Measurements from ENCODE around the gene ALOX12.

The ALOX12 gene

DNA sequence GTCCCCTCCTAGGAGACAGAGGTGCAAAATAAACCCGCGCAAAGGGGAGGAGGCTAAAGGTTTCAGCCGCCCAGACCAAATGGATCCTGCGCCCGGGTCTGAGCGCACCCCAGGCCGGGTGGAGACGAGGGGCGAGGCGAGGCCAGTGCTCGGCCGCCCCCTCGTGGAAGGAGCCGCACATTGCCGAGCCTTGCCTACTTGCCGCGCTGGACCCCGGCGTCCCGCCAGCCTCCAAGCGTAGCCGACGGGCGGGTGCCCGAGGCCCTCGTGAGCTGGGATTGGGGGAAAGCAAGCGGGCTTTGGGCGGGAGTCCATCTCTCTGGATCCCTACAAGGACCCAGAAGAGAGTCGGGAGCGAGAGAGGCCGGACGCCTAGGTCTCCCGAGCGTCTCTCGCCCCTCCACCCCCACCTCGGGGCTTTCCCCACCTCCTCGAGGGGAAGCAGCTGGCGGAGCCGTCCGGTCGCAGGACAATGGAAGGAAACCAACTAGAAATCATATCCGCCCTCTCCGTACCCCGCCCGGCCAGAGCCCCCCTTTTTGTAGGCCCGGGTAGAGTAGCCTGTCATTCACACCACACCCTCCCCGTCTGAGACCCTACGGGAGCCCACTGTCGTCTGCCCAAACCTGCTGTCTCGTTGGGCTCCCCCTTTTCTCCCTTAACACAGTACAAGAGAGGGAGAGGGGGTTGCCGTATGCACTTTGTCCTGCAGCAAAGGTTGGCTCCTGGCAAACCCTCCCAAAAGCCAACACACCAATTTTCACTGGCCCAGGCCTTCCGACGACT, 26.3 kb downstream of the ALOX12 start:
- DNase-seq (ENCODE audit: low read depth in 1 of 2, low spot score in 1 of 2) = peak; percentile 69 to 77

- no peak for DNase-seq (ENCODE audit: low read depth in 1 of 2, low spot score in 1 of 2)
Measured at GRCh38 chr17:7022781-7023571, 27.1 kb downstream of the ALOX12 start, which contains the start of gene BCL6B. TSS of gene BCL6B (plus strand) at chr17:7023050. CDS start at chr17:7023672, 622 bp downstream.

GRCh38 chr17:7023576-7024401, 27.9 kb downstream of the ALOX12 start:
- DNase-seq (ENCODE audit: low read depth in 1 of 2, low spot score in 1 of 2) = peak; percentile 79 to 92

DNA sequence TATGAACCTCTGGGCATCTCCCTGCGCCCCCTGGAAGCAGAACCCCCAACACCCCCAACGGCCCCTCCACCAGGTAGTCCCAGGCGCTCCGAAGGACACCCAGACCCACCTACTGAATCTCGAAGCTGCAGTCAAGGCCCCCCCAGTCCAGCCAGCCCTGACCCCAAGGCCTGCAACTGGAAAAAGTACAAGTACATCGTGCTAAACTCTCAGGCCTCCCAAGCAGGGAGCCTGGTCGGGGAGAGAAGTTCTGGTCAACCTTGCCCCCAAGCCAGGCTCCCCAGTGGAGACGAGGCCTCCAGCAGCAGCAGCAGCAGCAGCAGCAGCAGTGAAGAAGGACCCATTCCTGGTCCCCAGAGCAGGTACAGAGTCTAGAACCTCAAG, 28.5 kb downstream of the ALOX12 start:
- DNase-seq (ENCODE audit: low read depth in 1 of 2, low spot score in 1 of 2) = no peak

GRCh38 chr17:7025245-7025644, 29.4 kb downstream of the ALOX12 start:
- DNase-seq (ENCODE audit: low read depth in 1 of 2, low spot score in 1 of 2) = no peak

GRCh38 chr17:7026471-7027115, 30.7 kb downstream of the ALOX12 start:
- DNase-seq (ENCODE audit: low read depth in 1 of 2, low spot score in 1 of 2) = no peak

DNA sequence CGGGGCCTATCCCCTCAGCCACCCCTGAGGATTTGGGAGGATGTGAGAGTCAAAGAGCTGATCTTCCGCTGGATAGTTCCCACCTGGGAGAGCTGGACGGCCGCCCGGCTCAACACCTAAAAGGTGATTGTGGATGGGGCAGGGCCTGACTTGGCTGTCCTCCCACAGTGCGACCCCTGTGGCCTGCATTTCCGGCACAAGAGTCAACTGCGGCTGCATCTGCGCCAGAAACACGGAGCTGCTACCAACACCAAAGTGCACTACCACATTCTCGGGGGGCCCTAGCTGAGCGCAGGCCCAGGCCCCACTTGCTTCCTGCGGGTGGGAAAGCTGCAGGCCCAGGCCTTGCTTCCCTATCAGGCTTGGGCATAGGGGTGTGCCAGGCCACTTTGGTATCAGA, 31.5 kb downstream of the ALOX12 start:
- DNase-seq (ENCODE audit: low read depth in 1 of 2, low spot score in 1 of 2) = no peak

DNA sequence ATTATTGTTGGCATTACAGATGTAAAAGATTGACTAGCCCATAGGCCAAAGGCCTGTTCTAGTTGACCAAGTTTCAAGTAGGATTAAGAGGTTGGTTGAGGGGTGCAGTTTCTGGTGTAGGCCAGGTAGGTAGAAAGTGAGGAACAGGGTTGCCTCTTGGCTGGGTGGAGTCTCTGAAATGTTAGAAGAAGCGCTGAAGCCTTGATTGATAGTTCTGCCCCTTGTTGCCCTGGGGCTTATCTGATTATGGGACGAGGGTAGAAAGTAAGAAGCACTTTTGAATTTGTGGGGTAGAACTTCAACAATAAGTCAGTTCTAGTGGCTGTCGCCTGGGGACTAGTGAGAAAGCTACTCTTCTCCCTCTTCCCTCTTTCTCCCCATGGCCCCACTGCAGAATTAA, 33.2 kb downstream of the ALOX12 start:
- no peak for DNase-seq (ENCODE audit: low read depth in 1 of 2, low spot score in 1 of 2)

DNA sequence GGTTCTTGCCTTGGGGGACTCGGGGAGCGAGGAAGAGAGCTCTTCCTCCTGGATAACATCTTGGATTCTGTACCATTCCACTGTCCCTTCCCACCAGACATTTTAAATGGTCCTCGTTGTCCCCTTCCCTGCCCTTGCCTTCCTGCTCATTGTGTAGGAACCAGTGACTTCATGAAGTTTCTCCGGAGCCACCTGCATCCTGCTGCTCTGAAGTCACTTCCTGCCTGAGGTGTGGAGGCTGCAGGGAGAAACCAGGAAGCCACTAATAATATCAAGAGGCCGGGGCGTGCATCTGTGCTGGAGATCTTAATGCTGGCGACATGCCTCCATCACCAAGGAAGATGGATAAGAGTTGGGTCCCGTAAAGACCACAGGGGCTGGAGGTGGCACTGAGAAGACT, 33.8 kb downstream of the ALOX12 start:
- no peak for DNase-seq (ENCODE audit: low read depth in 1 of 2, low spot score in 1 of 2)

GRCh38 chr17:7034955-7035590, 39.2 kb downstream of the ALOX12 start:
- DNase-seq (ENCODE audit: low read depth in 1 of 2, low spot score in 1 of 2) = no peak

DNA sequence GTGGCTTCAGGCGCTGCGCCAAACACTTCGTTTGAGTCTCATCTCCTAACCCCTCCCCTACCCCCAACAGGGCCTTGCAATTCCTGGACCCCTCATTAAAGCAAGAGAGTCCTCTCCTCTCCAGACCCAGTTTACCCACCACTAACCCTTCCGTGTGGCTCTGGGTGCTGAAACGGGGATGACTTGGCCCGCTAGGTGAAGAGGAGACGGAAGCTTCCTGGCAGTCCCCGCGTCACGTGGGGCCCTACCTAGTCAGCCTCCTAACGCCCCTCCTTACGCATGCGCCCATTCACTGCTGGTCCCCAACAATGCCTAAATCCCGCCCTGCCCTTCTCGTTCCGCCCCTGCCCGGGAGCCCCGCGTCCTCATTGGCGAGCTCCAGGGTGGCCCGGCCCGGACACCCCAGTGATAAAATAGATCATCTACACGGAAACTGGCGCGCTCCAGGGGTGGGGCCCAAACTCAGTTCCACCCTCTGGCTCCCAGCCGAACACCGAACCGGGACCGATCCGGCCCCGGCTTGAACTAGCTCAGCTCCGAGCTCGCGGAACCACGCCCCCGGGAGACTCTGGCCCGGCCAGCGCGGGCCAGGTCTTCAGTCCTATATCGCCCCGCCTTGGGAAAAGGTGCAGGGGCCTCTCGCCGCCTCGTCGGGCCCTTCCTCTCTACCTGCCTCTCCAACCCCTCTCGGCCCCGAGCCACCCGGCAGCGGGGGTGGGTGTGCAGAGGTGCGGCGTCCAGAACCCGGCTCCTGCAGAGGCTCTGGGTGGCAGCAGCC, 39.9 kb downstream of the ALOX12 start, which contains the start of gene SLC16A13:
TSS of gene SLC16A13 (plus strand) at position 425 of the 778 bp plus-strand sequence. CDS start 368 bp downstream, outside the sequence.
- peak; percentile 93 to 96 for DNase-seq (ENCODE audit: low read depth in 1 of 2, low spot score in 1 of 2)

- DNase-seq (ENCODE audit: low read depth in 1 of 2, low spot score in 1 of 2) = no peak
Measured at GRCh38 chr17:7038025-7038862, 42.4 kb downstream of the ALOX12 start.

- no peak for DNase-seq (ENCODE audit: low read depth in 1 of 2, low spot score in 1 of 2)
Measured at GRCh38 chr17:7039832-7040231, 44.0 kb downstream of the ALOX12 start.

DNA sequence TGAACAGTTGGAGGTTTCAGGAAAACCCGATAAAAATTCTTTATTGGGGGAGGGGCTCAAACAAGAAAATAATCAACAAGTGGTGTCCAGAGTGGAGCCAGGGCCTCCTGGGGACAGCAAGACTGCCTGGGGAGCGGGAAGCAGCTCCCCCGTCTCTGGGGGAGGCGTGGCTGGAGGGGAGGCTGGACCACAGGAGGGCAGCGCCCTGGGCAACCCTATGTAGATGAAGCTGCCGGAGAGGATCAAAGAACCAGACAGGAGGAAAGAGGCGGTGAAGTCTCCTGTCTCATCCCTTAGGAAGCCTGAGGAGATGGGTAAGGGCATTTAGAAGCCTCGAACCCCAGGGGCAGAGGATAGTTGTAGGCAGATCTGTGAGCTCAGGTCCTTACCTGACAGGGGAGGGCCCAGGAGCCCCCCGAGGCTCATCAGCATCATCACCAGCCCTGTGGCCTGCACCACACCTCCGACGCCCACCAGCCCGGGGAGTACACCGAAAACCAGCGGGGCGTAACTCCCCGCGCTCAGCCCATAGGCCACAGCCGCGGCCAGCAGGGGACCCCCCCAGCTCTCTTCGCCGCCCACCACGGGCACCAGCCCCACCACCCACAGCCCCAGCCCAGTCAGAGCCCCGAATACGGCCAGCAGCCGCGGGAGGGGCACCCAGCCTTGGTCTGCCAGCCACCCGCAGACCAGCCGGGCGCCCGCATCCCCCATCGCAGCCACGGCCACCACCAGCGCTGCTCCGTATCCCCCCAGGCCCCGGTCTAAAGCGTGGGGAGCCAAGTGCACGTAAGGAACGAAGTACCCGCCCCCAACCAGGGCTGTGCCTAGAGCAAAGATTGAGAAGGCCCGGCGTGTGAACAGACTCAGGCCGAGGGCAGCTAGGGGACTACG, 46.0 kb downstream of the ALOX12 start:
- DNase-seq (ENCODE audit: low read depth in 1 of 2, low spot score in 1 of 2) = no peak

DNA sequence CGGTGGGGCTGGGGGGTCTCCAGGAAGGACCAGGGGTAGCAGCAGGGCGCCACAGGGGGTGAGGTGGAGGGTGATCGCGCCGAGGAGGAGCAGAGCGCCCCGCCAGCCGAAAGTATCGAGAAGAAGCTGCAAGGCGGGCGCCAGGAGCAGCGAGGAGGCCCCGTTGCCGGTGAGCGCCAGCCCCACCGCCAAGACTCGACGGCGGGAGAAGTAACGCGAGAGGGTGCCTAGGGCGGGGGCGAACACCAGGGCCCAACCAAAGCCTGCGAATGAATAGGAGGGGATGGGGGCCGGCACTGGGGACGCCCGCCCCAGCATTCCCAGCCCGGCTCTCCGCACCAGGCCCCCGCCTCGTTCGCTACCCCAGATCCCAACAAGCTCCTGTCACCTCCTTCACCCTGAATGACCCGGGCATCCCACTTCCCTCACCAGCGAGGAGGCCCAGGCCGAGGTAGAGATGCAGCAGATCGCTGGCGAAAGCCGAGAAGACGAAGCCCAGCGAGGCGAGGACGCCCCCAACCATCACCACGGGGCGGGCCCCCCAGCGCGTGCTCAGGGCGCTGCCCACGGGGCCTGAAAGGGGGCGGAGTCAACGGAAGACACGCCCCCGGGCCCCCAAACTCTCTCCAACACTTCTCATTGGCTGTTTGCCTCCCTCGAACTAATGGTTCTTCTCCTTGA, 46.8 kb downstream of the ALOX12 start:
- DNase-seq (ENCODE audit: low read depth in 1 of 2, low spot score in 1 of 2) = no peak

DNA sequence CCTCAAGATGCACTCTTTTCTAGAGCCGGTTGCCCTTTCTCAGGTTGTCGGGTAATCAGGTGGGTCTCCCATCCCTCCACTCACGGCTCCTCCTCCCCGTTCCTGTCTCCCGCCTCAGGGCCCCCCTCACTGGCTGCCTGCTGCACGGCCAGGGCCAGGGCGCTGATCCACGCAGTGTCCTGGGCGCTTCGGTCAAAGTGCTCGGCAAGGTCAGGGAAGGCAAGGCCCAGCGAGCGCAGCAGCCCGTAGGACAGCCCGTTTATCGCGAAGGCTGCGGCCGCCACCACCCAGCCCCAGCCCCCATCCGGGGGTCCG, 47.3 kb downstream of the ALOX12 start:
- no peak for DNase-seq (ENCODE audit: low read depth in 1 of 2, low spot score in 1 of 2)

GRCh38 chr17:7043497-7044198, 47.8 kb downstream of the ALOX12 start, which contains the start of gene SLC16A11:
TSS of gene SLC16A11 (minus strand) at chr17:7044092. CDS start at chr17:7043513, 579 bp downstream.
- DNase-seq (ENCODE audit: low read depth in 1 of 2, low spot score in 1 of 2) = no peak
